Activated CD4-positive, alpha-beta T cell treated with anti-CD3 and anti-CD28 coated beads, Interleukin-2, Interleukin-4, amounts not matched to agents 100 ng/mL and 50 ng/mL, durations not matched to agents 16 hours and 8 hours (primary cell): Measurements from ENCODE around the gene MINAR1.
"Not testable (repeated sequence)": the region's sequence is repeated elsewhere in the genome, so short reads cannot be mapped to it uniquely, and the experiment has no call there.

Experiments
- DNase-seq: peaks from one replicate; pipeline ENCODE4 v3.0.0-alpha.2; 2020; ENCODE audit warnings: low spot score

MINAR1 gene, protein sequence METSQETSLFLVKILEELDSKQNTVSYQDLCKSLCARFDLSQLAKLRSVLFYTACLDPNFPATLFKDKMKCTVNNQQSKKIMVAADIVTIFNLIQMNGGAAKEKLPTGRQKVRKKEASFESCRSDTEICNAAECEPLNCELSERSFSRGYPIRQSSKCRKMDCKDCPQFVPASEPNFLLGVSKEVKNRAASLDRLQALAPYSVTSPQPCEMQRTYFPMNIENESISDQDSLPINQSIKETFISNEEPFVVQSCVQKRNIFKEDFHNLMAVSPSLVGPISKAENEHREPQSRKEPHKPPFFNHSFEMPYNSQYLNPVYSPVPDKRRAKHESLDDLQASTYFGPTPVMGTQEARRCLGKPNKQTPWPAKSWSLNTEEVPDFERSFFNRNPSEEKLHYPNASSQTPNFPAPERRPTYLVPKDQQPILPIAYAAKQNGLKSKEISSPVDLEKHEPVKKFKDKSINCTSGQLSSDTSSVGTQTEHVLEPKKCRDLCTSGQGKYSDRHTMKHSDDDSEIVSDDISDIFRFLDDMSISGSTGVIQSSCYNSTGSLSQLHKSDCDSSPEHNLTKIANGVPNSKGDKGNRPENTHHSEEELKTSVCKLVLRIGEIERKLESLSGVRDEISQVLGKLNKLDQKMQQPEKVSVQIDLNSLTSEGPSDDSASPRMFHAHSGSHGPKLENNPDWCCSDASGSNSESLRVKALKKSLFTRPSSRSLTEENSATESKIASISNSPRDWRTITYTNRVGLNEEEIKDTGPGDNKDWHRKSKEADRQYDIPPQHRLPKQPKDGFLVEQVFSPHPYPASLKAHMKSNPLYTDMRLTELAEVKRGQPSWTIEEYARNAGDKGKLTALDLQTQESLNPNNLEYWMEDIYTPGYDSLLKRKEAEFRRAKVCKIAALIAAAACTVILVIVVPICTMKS

GRCh38 chr15:79431636-79432344 lies at the start of gene MINAR1:
Gene MINAR1, plus strand, starts transcription at chr15:79432336. Its CDS starts 23,812 bp downstream, at chr15:79456148.
- DNase-seq, result peak; percentile 10

- no peak for DNase-seq
Observed at GRCh38 chr15:79394231-79394630, 37.9 kb upstream of the MINAR1 start.

DNA sequence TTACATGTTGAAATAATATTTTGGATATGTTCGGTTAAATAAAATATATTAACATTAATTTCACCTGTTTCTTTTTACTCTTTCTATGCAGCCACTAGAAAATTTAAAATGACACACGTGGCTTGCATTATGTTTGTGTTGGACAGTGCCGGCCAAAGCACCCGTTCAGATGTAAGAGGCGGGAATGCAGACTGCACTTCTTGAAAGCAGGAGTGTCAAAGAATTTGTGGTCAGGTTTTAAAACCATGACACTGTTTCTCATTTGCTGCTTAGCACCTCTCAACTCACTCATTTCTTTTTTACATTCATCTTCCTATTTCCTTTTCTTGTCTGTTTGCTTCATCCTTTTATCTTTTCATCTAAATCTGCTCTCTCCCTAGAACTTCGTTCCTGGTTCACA lies 35.3 kb upstream of the MINAR1 start:
- no peak for DNase-seq

DNA sequence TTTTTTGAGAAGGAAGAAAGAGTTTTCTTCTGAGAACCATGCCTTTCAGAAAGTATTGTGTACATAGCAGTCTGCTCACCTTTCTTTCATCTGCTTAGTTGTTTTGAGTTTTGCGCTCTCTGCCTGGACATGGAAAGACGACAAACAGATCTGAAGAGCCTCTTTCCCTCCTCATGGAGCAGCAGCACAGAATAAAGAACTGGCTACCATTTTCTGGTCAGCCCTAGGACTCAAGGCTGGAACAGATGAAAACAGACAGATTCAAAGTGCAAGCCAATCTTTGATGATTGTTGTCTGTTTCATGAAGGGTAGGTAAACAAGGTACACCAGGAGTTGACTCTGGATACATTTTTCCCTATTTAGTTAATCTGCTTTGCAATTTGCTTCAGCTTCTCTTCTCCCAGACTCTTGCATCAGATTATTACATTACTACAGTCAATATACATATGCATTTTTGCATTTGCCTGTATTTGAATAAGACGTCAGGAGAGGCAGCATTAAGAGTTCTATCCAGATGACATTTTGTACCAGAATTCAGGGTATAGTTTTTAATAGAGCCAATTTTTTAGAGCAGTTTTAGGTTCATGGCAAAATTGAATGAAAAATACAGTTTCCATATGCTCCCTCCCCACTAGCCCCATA lies 34.7 kb upstream of the MINAR1 start:
- no peak for DNase-seq

- no peak for DNase-seq
Observed at GRCh38 chr15:79399606-79400005, 32.5 kb upstream of the MINAR1 start.

DNA sequence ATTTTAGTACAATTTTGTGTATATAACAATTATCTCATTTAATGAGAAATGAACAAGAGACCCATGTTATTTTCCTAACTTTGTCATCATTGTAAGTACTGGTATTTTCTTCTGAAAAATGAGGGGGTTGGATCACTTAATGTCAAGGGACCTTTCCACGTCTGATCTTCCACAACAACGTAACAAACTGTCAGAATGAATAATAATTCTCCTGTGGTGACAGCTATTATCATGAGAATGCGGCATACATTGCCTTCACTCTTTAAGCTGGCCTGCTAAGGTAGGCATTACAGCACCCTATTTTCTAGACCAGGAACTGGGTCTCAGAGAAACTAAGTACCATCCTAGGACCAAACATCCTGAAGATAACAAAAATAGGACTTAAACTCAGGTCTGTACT lies 31.5 kb upstream of the MINAR1 start:
- no peak for DNase-seq

GRCh38 chr15:79401301-79401700 lies 30.8 kb upstream of the MINAR1 start:
- no peak for DNase-seq

DNA sequence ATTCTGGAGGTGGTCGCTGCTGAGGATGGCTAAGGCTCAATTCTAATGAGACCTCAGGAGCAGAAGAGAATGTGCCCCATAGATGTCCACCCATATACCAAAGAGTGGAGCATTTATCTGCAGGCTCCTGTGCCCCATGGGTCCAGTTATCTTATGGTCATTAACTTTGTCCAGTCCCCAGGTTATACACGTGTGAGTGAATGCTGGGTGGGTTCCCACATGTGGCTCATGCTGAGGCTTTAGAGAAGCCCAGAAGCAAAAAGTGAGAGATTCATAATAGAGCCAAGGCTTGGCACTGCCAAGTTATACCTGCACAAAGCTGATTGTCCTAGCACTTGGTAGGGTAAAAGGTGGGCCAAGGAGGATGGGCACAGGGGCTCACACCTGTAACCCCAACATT lies 30.0 kb upstream of the MINAR1 start:
- DNase-seq, result no peak

DNA sequence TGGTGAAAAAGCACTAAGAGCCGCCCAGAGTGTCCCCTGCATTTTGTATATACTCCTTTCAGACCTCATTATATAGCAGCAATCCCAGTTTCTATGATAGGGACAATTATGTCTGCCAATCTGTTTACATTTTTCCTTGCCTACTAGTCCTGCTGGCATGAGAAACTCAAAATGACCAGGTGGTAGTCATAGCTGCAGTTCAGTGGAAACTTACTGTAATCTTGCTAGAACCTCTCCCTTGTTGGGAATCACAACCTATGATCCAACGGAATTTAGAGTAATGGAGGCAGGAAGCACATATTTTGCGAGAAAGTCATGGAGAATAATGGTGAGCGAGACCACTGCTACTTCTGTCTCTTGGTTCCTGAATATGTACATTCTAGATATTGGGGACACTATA lies 28.6 kb upstream of the MINAR1 start:
- no peak for DNase-seq

- no peak for DNase-seq
Observed at GRCh38 chr15:79406210-79406609, 25.9 kb upstream of the MINAR1 start.

DNA sequence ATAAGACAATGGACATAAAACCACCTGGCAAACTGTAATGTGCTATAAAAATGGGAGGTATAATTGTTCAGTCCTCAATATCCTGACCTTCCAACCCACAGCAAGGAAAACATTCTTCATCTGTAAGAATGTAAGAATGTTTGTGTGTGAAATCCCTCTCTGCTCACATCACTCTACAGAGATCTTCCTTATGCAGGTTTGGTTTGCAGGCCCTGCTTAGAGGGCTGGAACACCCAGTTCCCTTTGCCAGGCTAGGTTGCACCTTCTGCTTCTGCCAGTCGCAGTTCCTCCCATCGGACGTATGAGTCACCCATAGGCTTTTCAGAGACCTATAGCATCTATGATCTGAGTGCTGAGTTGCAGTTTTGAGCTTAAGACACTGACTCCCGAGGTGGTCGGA lies 24.1 kb upstream of the MINAR1 start:
- no peak for DNase-seq

DNA sequence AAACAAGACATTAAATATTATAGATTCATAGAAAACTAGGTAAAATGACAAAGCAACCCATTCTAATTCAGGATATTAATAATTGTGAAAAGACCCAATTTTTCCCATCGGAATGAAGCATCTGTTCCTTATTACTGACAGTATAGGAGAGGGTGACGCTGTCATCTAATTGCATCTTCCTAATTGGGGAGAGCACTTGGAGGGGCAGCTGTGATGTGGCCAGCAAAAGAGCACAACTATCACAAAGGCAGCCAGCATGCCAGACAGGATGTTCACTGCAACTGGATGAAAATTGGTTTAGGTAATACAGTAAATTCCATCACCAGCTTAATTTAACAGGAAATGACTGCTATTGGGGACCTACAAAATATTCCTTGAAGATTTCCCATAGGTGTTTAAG lies 21.9 kb upstream of the MINAR1 start:
- DNase-seq, result no peak

GRCh38 chr15:79412010-79412409 lies 20.1 kb upstream of the MINAR1 start:
- no peak for DNase-seq

GRCh38 chr15:79412429-79412828 lies 19.7 kb upstream of the MINAR1 start:
- no peak for DNase-seq

GRCh38 chr15:79416876-79417275 lies 15.3 kb upstream of the MINAR1 start:
- no peak for DNase-seq

DNA sequence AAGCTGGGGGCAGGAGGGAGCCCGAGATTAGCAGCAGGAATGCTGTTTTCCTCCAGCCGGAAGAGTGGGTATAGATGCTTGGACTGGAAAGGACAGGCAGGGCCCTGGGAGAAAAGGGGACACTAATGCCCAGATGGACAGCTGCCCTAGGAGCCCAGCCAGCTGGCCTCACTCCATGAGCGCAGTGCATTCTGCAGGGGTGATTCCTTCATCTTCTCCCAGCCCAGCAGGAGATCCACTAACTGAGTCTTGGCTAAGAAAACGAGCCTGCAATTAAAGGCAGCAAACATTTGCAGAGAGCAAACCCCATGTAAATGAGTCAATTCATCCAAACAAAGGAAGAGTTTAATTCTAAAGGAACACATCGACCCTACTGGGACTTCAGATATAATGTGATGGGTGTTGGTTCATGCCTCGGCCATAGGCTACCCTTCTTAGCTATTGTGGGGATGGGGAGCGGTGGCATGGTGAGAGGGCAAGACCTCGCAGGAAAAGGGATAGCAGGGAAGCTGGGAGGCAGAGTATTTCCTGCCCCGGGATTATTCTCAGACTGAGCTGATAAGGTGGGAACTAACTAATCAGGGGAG lies 13.3 kb upstream of the MINAR1 start:
- DNase-seq, result no peak

DNA sequence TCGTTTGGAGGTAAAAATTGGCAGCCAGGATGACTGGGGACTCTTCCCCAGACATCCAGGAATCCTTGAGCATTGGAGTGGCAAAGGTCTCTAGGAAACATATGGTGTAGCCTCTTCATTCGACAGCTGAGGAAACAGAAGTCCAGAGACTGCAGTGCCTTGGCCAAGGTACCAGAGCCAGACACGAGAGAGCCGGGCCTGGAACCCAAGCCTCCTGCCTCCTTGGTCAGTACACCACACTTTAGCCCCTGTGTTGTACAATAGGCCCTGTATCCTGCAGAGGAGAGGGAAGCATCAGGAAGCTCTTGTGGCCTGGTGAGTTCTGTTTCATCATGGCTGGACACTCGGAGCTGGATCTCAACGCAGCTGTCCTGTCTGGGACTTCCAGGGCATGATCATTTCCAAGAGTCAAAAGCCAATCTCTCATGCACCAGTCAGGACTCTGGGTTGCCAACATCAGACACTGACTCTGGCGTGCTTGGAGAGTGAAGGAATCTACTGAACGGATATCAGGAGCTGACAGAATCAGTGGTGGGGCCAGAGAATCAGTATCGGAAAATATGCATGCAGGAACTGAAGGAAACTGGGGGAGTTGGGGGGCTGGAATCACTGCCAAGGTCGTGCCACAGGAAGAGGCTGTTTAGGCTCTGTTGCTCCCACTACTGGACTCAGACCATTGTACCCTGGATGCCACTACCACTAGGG lies 6.4 kb upstream of the MINAR1 start:
- no peak for DNase-seq

GRCh38 chr15:79426899-79427298 lies 5.2 kb upstream of the MINAR1 start:
- DNase-seq, result not testable (repeated sequence)

DNA sequence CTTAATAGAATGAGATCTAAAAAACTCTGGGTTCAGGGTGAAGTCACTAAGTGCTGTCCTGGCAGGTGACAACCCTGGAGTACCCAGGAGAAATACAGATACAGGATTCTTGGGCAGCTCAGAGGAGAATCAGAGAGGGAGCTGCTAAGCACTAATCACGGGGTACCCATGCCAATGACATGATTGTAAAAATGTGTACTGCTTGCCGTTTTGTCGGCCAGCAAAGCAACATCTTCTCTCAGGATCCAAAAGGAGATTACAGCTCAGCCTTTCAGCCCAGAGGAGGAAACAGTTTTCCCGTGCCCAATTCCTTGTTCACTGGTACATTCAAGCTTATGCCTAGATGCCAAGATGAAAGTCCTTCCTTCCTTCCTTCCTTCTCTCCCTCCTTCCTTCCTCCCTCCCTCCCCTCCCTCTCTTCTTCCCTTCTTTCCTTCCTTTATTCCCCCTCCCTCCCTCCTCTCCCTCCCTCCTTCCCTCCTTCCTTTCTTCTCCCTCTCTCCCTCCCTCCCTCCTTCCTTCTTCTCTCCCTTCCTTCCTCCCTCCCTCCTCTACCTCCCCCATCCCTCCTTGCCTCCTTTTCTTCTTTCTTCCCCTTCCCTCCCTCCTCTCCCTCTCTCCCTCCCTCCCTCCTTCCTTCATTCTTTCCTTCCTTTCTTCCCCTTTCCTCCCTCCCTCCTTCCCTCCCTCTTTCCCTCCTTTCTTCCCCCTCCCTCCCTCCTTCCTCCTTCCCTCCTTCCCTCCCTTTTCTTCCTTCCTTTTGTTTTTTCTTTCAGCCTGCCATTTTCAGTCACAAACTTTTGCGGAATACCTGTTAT lies 4.1 kb upstream of the MINAR1 start:
- no peak for DNase-seq
